HG02610 (cell line): ENCODE results near the gene LRRC59.

Experiments used
- ATAC-seq: cut with Tn5 transposase; IDR thresholded peaks from one replicate; pipeline ENCODE4 v1.9.1; 2021; ENCODE audit warnings: mild to moderate bottlenecking, moderate library complexity; ENCODE audit not compliant: unreplicated experiment

The LRRC59 gene

DNA sequence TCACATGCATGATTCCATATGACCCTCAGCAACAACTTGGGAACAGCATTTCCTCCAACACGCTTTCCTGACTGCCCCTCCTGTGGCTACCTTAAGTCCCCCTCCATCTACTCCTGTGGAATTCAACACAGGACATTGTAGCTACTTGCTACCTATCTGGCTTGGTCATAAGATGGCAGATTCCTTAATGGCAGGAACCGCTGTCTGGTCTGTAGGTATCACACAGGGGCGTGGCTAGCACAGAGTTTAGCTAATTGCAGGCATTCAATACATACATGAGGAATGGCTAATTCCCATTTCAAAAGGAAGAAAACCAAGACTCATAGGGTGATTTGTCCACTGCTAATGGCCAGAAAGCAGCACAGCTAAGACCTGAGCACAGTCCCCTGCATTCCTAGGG is 8.6 kb downstream of the LRRC59 start:
- no peak for ATAC-seq

GRCh38 chr17:50386510-50386909 is 10.8 kb downstream of the LRRC59 start:
- no peak for ATAC-seq

- ATAC-seq = no peak
Observed at GRCh38 chr17:50382931-50383330, 14.4 kb downstream of the LRRC59 start.

DNA sequence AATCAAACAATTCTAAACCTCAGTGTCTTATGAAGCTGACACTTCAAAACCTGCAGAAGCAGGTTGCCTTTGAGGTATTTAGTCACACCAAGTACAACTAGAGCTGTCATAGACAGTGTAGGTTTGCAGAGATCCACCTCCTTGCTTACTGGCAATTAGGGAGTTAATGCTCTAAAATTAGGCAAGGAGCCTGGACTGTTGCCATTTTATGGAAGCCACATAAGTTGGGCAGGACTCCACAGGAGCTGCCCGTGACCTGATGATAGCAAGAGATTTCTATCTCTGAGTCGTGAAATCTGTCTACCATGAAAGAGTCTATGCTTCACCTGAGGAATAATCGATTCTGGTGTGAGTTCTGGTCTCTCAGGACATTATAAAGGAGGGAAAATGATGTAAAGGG is 15.4 kb downstream of the LRRC59 start:
- no peak for ATAC-seq

GRCh38 chr17:50381260-50381815 is 16.0 kb downstream of the LRRC59 start:
- no peak for ATAC-seq

- no peak for ATAC-seq
Observed at GRCh38 chr17:50380369-50381259, 16.7 kb downstream of the LRRC59 start.

- no peak for ATAC-seq
Observed at GRCh38 chr17:50379351-50380132, 17.8 kb downstream of the LRRC59 start.

- no peak for ATAC-seq
Observed at GRCh38 chr17:50375858-50376538, 21.3 kb downstream of the LRRC59 start.

DNA sequence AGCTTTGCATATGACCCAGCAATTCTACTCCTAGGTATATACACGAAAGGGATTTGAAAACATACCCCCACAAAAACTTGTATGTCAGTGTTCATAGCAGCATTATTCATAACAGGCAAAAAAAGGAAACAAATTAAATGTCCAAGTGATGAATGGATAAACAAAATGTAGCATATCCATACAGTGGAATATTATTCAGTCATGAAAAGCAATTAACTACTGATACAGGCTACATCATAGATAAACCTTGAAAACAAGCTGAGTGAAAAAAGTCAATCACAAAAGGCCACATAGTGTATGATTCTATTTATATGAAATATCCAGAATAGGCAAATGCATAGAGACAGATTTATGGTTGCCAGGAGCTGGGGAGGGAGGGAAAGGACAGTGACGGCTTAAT is 23.6 kb downstream of the LRRC59 start:
- ATAC-seq = no peak

GRCh38 chr17:50372758-50373556 is 24.4 kb downstream of the LRRC59 start, which contains the start of the genes EME1 and MRPL27:
EME1 (plus strand) TSS chr17:50373229; CDS start chr17:50375209, 1,980 bp downstream.
MRPL27 (minus strand) TSS chr17:50373184; CDS start chr17:50373170, 14 bp downstream.
- peak; percentile 86 for ATAC-seq

DNA sequence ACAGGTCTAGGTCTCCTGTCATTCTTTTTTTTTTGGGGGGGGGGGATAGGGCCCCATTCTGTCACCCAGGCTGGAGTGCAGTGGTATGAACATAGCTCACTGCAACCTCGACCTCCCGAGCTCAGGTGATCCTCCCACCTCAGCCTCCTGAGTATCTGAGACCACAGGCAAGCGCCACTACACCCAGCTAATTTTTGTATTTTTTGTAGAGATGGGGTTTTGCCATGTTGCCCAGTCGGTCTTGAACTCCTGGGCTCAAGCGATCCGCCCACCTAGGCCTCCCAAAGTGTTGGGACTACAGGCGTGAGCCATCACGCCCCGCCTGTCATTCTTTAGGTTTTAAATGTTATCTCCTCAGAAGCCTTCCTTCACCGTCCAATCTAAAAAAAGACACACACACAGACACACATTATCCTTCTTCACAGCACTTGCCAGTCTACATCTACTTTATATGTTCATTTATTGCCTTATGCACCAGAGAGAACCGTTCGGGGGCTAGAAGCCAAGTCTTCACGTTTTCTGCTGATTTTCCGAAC is 25.0 kb downstream of the LRRC59 start:
- ATAC-seq = no peak

DNA sequence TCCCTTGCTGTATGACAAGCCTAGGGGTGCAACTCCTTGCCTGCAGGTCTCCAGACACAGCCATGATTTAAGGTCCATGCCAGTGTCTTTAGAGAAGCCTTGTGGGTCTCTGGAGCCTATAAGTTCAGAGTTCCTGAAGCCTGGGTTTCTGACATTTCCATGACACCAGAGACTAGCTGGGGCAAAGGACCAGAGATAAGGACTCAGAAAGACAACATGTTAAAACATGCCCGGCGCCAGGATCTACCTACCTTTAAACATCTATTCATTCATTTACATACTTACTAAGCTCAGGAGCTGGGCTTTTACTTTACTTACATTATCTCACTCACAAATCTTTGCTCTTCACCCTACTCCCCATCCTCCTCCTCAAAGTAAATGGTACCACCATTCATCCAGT is 25.8 kb downstream of the LRRC59 start:
- no peak for ATAC-seq

GRCh38 chr17:50370052-50370451 is 27.3 kb downstream of the LRRC59 start:
- ATAC-seq = no peak

DNA sequence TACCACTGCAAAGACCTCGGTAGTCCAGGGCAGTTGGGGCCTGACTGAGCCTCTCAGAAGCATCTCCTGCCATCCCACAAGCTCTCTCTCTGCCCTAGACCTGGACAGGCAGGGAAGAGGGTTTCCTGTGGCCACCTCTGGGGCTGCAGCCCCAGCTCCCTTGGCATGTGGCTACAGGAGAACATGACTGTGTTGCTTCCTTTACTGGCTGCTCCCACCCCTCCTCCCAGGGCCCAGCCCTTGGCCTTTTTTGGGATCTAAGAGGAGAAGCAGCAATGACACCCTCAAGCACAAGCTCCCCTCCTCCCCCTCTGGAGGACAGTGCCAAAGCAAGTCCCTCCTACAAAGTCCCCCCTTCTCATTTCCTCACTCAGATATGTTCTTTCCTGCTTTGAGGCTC is 29.9 kb downstream of the LRRC59 start:
- ATAC-seq = no peak

DNA sequence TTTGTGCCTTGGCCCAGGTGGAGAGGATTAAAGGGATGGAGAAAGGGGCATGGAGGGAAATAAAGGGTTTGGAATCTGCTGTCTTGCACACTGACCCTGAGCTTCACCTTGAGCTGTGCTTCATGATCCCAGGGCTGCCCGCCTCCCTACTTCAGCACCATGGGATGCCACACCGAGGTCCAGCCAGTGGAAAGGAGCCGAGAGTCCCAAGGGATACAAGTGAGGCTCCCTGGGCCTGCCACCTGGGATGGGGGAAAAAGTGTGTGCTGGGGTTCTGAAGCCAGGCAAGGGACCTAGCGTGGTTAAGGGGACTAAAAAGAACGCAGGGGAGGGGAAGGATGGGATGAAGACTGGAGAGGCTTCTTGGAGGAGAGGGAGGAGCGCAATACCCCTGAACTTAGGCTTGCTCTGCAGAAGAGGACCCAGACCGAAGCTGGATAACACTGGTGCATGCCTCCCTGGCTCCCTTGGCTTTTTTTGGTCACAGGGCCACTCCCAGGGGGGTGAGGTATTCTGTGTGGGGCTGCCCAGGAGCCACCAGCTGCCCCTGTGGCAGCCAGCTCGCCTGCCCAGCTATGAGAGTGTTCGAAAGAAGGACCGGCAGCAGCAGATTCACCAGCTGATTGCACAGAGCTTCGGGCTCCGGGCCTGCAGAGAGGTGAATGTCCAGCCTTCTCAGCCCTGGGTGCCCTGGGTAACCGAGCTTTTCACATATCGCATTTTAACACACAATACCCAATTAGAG is 31.5 kb downstream of the LRRC59 start:
- ATAC-seq = no peak

DNA sequence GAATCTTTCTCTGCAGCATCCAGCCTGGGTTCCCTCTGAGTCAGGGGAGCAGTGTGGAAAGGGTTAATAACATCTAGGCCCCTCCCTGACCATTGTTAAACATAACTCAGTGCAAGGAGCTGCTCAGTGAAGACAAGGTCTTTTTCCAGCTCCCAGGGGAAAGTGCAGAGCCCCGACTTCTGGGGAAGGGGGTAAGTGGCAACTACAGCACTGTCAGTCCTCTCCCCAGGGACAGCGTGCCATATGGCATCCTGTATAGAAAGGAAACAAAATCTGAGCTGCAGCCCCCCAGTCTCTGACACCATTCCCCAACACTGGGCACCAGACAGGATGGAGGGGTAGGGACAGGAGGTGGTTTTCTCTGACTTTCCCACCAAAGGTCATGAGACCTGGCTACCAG is 32.2 kb downstream of the LRRC59 start:
- no peak for ATAC-seq

DNA sequence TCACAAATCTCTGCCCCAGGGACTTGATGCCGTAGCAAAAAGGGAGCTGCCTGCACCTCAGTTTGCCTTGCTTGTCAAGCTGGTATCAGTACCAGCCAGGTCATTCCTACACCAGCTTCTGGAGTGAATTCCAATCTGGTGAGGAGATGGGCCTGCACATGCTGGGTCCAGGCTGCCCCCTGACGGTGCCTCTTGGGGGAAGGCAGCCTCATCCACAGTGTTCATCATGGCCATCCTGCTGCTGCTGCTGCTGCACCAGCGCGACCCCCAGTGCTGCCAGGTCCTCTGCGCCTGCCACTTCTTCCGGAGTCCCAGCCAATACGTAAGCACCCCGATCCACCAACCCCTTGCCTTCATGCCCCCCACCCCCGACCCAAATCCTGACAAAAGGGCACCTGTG is 32.6 kb downstream of the LRRC59 start:
- no peak for ATAC-seq

DNA sequence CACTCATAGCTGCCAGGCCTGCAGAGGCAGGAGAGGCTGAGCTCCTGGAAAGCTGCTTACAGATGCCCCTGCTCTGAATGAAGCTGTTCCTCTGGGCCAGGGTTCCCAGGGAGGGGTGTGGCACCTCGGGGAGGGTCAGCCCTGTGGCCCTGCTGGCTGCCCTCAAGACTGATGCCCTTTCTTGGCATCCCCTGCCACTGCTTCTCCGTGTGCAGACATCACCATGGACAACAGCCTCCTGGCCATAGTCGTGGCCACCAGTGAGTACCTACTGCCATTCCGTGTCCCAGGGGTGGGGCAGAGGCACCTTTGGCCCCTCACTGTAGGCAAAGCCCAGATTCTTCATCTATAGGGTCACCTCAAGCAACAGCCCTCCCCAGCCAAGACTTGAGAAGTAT is 33.3 kb downstream of the LRRC59 start:
- ATAC-seq = no peak
